NCI-H345 treated with DMSO at 0.1 percent for 48 hours (cell line): ENCODE data around the gene RNMT.
"Not testable (repeated sequence)": the region's sequence is repeated elsewhere in the genome, so short reads cannot be mapped to it uniquely, and the experiment has no call there.

Experiments used
- DNase-seq: peaks from one replicate; lab custom pipeline; 2025; ENCODE audit not compliant: unreplicated experiment; lab: John Stamatoyannopoulos, UW

RNMT gene

GRCh38 chr18:13735681-13736080 lies 9.2 kb downstream of the RNMT start:
- DNase-seq, result no peak

DNA sequence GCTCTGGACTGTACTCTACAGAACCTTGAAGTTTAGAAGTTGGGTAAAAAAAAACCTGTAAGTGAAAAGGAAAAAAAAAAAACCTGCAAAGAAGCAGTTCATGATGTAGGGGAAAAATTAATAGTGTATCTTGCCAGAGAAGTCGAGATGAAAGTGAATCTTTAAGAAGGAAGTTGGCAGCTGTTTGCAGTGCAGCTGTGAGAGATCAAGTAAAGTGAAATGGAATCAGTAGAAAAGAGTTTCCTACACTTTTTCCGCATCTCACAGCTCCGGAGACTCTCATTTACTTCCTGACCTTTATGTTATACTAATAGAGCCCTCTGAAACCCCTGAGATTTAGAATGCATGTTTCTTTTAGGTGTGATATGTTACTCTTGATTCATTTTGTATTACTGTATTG lies 19.2 kb downstream of the RNMT start:
- no peak for DNase-seq

GRCh38 chr18:13746633-13747032 lies 20.2 kb downstream of the RNMT start:
- no peak for DNase-seq

- DNase-seq, result not testable (repeated sequence)
Observed at GRCh38 chr18:13751599-13751998, 25.1 kb downstream of the RNMT start.

- DNase-seq, result no peak
Observed at GRCh38 chr18:13756261-13756660, 29.8 kb downstream of the RNMT start.

- no peak for DNase-seq
Observed at GRCh38 chr18:13756671-13757070, 30.2 kb downstream of the RNMT start.

GRCh38 chr18:13758622-13759021 lies 32.1 kb downstream of the RNMT start:
- DNase-seq, result no peak

GRCh38 chr18:13760047-13760446 lies 33.6 kb downstream of the RNMT start:
- no peak for DNase-seq

- no peak for DNase-seq
Observed at GRCh38 chr18:13762690-13763439, 36.4 kb downstream of the RNMT start.

- no peak for DNase-seq
Observed at GRCh38 chr18:13775058-13775457, 48.6 kb downstream of the RNMT start.

GRCh38 chr18:13791181-13791580 lies 64.7 kb downstream of the RNMT start:
- DNase-seq, result no peak

DNA sequence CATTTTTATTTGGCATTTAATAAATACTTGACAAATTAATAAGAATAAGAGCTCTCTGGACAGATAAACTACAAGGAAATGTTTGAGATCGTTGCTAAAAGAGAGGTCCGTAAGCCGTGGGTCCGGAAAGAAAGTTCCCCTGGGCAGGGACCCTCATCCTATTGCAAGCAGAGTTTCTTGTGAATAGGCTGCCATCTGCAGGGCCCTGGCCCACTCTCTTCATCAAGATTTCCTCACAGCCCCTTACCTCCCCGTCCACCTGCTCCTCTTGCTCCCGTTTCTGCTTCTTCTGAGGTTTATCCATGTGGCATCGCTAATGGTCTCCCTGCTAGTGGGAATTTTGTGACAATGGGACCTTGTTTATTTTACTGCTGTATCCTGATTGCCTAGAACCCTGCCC lies 67.3 kb downstream of the RNMT start:
- DNase-seq, result no peak

DNA sequence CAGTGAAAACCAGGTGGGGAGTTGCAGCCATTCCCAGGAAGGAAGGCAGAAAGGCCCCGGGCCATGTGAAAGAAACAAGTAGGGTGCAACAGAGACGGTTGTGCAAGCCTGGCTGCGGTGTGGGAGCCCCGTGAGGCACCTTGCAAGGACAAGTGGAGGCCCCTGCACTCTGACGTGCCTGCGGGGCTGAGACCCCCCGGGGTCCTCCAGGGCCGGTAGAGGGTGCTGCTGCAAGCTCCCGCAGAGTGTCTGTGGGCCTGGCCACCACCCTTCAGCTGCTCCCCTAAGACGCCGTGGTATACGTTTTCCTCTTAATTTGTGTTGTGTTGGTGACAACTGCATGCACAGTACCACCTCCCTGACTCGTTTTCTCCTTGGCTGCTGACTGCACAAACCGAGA lies 70.0 kb downstream of the RNMT start:
- DNase-seq, result no peak

DNA sequence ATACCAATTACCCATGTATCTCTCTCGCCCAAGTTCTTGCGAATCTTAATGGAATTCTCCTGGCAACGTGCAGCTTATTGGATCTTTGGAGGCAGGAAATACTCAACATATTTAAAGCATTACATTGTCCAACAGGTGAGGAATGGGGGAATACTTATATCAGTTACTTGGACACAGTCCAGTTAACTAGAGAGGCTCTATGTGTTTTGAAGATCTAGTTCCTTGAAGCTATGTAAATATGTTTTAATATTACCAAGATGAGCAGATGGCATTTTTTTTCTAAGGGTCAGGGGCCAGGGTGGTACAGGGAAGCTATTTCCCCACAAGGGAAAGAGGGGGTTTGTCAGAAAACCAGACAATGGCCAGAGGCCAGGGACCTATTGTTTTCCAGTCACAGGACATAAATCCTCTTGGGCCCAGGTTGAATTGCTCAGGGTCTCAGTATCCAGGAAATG lies 70.7 kb downstream of the RNMT start:
- no peak for DNase-seq

GRCh38 chr18:13799396-13799795 lies 72.9 kb downstream of the RNMT start:
- DNase-seq, result no peak

GRCh38 chr18:13800505-13801259 lies 74.2 kb downstream of the RNMT start:
- peak; percentile 36 for DNase-seq

GRCh38 chr18:13801260-13801601 lies 74.8 kb downstream of the RNMT start:
- DNase-seq, result no peak

DNA sequence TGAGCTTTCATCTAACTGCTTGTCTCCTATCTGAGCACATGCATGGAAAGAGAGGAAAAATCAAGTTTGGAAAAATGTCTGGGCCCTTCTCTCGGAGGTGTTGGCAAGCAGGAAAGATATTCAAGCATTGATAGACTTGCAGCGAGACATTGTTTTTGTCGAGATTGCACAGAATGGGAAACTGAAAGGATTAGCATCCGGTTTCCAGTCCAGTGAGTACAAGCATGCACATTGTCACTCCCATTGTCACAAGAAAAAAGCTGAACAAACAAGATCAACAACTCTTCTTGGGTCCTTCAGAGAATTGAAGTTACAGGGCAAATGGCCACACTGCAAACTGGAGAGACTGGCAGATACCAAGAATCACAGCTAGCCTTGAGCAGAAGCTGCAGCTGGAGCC lies 77.8 kb downstream of the RNMT start:
- DNase-seq, result no peak

DNA sequence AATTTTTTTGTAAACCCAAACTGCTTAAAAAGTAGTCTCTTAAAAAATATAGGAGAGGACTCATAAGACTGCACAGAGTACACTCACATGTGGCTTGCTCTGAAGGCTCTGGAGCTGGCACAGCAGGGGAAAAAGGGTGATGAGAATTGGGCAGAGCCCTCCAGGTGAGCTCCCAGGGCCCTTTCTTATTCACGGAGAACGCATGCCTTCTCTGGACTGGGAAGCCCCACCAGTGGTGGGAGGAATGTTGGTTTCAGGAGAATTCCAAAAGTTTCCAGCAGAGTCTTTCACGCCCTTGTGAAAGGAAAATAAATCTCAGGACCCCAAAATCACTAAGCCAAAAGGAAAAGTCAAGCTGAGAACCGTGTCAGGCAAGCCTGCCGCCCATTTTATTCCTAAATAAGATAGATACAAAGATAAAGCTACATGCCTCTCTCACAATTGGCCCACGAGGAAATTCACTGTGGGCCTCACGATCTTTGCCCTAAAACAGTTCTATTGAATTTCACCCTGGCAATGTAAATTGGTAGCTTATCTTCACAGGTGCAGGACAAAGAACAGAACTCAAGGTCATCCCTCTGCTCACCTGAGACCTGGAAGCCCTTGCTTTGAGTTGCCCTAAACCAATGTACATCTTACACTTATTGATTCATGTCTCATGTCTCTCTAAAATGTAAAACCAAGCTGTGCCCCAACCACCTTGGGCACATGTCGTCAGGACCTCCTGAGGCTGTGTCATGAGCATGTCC lies 82.0 kb downstream of the RNMT start:
- DNase-seq, result no peak

DNA sequence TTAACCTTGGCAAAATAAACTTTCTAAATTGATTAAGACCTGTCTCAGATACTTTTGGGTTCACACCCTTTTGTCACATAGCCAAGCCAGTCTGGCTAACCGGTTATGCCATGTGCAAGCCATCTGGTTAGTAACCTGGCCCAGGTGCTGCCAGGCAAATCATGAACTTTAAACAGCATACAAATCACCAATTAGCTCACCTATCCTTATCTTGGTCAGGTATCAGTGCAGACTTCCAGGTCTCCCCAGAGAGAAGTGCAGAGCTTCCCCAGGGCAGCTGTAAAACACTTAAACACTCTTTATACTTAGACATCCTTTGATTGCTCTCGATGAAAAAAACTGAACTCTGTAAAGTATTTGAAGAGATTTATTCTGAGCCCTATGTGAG lies 82.6 kb downstream of the RNMT start:
- no peak for DNase-seq

DNA sequence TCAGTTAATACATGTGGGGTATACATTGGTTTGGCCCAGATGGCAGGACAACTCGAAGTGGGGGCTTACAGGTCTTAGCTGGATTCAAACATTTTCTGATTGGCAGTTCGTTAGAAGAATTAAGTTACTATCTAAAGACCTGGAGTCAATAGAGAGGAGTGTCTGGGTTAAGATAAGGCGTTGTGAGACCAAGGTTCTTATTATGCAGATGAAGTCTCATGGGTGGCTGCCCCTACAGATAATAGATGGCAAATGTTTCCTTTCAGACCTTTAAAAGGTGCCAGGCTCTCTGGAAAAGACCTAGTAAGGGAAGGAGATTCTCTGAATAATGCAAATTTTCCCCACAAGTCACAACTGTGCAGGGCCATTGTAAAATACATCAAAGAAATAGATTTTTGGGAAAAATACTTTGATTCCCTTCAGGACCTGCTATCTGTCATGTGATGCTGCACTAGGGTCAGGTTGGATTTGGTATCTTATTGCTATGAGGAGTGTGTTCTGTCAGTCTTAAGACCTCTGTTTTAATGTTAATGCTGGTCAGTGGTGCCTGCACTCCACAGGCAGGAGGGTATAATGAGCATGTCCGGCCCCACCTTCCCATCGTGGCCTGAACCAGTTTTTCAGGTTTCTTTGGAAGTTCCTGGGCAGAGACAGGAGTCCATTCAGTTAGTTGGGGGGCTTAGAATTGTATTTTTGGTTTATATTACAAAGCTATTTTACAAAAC lies 83.2 kb downstream of the RNMT start:
- DNase-seq, result no peak
